GM12874 (cell line): ENCODE data around the gene E2F2.

Source experiments
- TF ChIP-seq, protein P1 (sequence below): IDR thresholded peaks from 2 replicates; pipeline ENCODE4 v1.5.1; 2011; ENCODE audit warnings: low read depth, mild to moderate bottlenecking, control low read depth, low read length, moderate library complexity; ENCODE audit not compliant: insufficient read depth

Gene E2F2

DNA sequence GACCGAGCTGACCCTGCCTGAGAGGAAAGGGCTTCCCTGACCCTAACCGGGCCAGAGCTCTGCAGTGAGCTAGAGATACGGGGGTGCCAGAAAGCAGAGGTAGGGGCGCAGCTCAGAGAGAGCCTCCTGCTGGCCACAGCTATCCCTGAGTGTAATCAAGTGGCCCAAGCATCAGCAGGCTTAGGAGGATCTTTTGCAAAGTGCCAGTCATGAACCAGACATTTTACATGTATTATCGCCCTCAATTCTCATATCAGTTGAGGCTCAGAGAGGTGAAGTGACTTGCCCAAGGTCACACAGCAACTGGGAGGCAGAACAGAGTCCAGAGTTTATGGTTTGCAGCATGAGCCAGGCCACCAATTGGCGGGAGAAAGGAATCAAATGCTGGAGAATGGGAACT is 35.3 kb upstream of the E2F2 start:
- TF ChIP-seq, protein P1, sequence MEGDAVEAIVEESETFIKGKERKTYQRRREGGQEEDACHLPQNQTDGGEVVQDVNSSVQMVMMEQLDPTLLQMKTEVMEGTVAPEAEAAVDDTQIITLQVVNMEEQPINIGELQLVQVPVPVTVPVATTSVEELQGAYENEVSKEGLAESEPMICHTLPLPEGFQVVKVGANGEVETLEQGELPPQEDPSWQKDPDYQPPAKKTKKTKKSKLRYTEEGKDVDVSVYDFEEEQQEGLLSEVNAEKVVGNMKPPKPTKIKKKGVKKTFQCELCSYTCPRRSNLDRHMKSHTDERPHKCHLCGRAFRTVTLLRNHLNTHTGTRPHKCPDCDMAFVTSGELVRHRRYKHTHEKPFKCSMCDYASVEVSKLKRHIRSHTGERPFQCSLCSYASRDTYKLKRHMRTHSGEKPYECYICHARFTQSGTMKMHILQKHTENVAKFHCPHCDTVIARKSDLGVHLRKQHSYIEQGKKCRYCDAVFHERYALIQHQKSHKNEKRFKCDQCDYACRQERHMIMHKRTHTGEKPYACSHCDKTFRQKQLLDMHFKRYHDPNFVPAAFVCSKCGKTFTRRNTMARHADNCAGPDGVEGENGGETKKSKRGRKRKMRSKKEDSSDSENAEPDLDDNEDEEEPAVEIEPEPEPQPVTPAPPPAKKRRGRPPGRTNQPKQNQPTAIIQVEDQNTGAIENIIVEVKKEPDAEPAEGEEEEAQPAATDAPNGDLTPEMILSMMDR = 0 out of 2 replicates have a peak, but pooled peaks have one; percentile 23

DNA sequence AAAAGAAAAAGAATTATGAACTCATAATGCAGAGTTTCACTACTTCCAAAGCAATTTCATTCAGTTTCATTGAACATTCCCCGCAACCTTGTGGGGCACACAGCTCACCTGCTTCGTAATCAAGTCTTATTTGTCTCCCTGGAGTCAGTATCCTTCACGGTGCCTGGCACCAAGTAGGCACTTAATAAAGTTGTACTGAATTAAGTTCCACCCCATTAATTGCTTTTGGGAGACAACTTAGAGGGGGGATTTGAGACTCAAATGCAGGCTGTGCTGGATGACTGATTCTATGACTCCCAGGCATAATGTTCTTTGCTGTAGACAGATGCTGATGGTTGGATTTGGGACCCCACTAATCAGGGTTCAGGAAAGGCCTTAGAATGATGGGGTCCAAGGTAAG is 34.7 kb upstream of the E2F2 start:
- TF ChIP-seq, protein P1 = no peak

DNA sequence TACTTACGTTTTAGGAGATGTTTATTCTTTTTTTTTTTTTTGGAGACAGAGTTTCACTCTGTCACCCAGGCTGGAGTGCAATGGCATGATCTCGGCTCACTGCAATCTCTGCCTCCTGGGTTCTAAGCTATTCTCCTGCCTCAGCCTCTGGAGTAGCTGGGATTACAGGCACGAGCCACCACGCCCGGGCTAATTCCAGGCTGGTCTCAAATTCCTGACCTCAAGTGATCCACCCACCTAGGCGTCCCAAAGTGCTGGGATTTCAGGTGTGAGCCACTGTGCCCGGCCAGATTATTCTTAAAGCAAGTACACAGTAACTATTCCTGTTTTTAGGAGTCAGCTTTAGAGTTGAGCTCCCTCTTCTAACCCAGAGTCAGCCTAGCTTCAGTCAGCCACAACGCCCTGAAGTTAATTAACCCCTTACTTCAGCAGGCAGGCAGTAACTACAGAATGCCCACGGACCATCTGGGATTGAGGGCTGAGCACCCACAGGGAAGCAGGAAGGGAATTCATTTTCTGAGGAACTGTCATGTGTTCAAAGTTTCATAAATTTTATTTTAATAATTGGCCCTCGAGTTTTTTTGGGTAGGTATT is 33.6 kb upstream of the E2F2 start:
- TF ChIP-seq, protein P1 = no peak

DNA sequence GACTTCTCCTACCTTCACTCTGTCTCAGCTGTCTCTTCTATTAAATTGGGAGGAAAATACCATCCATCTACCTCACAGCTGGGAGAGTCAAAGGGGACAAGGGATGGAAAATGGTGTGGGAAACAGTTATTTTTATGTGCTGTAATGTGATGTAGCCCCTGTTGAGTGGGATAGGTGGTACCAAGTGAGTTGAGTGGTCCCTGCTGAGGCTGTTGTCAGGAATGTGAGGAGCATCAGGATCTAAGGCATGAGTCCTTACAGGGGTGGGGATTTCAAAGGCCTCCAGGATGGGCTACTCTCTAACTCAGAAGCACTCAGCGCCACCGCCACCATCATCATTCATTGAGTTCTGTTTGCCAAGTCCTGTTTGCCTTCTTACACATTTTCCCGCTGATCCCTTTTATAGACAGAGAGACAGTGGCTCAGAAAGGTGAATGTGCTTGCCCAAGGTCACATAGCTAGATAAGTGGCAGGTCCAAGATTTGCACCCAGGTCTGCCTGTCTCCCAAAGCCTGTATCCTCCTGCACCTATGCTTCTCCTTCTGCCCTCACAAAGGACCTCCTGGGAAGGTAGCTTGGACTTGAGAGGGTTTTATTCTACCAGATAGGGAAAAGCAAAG is 32.8 kb upstream of the E2F2 start:
- TF ChIP-seq, protein P1 = no peak

DNA sequence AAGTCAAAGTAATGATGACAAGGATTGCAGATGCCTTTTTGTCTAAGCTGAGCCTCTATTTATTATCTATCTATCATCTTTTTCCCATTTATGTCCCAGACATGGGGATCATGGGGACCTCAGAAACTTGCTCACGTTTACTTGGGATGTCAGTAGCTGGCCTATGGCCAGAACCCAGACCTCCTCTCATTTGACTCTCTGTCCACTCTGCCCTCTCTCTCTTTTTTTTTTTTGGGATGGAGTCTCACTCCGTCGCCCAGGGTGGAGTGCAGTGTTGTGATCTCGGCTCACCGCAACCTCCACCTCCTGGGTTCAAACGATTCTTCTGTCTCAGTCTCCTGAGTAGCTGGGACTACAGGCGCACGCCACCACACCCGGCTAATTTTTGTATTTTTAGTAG is 32.0 kb upstream of the E2F2 start:
- TF ChIP-seq, protein P1 = no peak

DNA sequence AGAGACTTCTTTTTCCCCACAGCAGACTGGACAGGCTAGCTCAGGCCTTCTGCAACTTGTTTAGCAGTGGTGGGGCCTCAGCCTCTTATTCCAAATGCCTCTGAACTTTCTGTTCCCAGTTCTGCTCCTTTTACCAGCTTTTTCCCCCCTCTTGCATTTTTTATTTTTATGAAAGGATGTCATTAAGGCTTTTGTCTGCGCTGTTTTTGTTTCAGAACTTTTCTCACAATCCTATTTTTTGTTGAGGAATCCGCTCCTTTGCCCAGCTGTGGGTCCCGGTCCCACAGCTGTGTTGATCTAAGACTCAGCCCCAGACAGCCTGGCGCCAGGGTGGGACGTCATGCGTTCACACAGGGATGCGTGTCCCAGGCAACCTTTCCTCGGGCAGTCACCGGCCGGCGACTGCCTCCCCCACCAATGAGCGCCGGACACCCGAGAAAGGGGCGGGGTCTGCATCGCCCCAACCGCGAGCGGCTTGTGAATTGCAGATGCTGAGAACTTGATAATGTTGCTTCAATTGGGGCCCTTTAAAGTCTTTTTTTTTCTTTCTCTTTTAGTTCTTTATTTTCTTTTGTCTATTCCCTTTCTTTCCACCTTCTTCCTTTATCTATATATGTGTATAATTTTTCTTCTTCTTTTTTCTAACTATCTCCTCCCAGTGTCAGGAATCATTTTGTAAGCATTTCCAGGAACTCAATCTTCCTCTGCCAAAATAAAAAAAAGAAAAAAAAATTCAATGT is 31.3 kb upstream of the E2F2 start:
- TF ChIP-seq, protein P1 = no peak

DNA sequence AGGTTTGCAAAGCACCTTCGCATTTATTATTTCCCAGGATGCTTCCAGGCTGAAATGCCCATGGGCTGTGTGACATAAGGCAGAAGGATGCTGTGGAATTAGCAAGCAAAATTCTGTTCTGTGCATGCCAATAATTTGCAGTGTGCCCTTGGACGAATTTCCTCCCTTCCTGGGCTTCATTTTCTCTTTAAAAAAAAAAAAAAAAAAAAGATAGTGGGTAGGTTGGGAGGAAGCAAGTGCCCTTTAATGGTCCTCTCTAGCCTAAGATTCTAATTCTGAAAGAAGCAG is 30.7 kb upstream of the E2F2 start:
- TF ChIP-seq, protein P1 = no peak
